ENCODE results near the gene ITGA1.

ITGA1 gene

GRCh38 chr5:53006911-53007890 lies 219.5 kb downstream of the ITGA1 start:
- H4K20me1 ChIP-seq (ENCODE audit: insufficient read depth, low read length): no peaks in the 10 kb centered on the region
- no peak for DNase-seq
- H3K9me2 ChIP-seq (replicated peaks; ENCODE audit: insufficient read depth, low read length): no peaks in the 10 kb centered on the region
- no peaks in the 10 kb centered on the region for H3K36me3 ChIP-seq (replicated peaks; ENCODE audit: insufficient read depth, low read length)
- H3K27ac ChIP-seq (ENCODE audit: low read length): no peak overlapping the region
- no peaks in the 10 kb centered on the region for H3K4me1 ChIP-seq (ENCODE audit: low read length)
- no peaks in the 10 kb centered on the region for H3K9me3 ChIP-seq (replicated peaks; ENCODE audit: insufficient read depth, low read length)
- H3K27me3 ChIP-seq (replicated peaks; ENCODE audit: insufficient read depth, low read length): no peaks in the 10 kb centered on the region
- no peaks in the 10 kb centered on the region for H3F3A ChIP-seq (ENCODE audit: insufficient read depth, low read length)
- TF ChIP-seq EZH2phosphoT487 (IDR thresholded peaks at IDR 0.05; ENCODE audit: low read length) (no peak), EZH2 (optimal IDR thresholded peaks at IDR 0.05; ENCODE audit: low read depth, low read length) (no peak), CTCF (IDR thresholded peaks at IDR 0.05; ENCODE audit: low read length) (no peak)
- H3K79me2 ChIP-seq (ENCODE audit: low read length): no peaks in the 10 kb centered on the region
- no peak overlapping the region for H3K4me2 ChIP-seq (ENCODE audit: low read depth, low read length)
- no peak overlapping the region for H3K4me3 ChIP-seq (ENCODE audit: low read length)
- H2AFZ ChIP-seq (ENCODE audit: low read length): no peak overlapping the region
- no peak overlapping the region for H3K9ac ChIP-seq (ENCODE audit: low read length)

- no peak for DNase-seq
- Histone ChIP-seq H3K9ac (ENCODE audit: low read length) (no peak overlapping the region), H3K4me3 (ENCODE audit: low read length) (no peak overlapping the region), H3K9me3 (replicated peaks; ENCODE audit: insufficient read depth, low read length) (no peaks in the 10 kb centered on the region), H3K4me1 (ENCODE audit: low read length) (no peaks in the 10 kb centered on the region), H2AFZ (ENCODE audit: low read length) (no peak overlapping the region), H3K36me3 (replicated peaks; ENCODE audit: insufficient read depth, low read length) (no peaks in the 10 kb centered on the region), H3K27ac (ENCODE audit: low read length) (no peak overlapping the region), H3K9me2 (replicated peaks; ENCODE audit: insufficient read depth, low read length) (no peaks in the 10 kb centered on the region), H4K20me1 (ENCODE audit: insufficient read depth, low read length) (no peaks in the 10 kb centered on the region), H3K79me2 (ENCODE audit: low read length) (no peaks in the 10 kb centered on the region), H3K27me3 (replicated peaks; ENCODE audit: insufficient read depth, low read length) (no peaks in the 10 kb centered on the region), H3K4me2 (ENCODE audit: low read depth, low read length) (no peak overlapping the region), H3F3A (ENCODE audit: insufficient read depth, low read length) (no peaks in the 10 kb centered on the region)
- TF ChIP-seq CTCF (IDR thresholded peaks at IDR 0.05; ENCODE audit: low read length) (no peak), EZH2 (optimal IDR thresholded peaks at IDR 0.05; ENCODE audit: low read depth, low read length) (no peak), EZH2phosphoT487 (IDR thresholded peaks at IDR 0.05; ENCODE audit: low read length) (no peak)
These were observed 221.0 kb downstream of the ITGA1 start for GRCh38 chr5:53008751-53009150.
